GM23248 (cell line): ENCODE data around the gene CPNE2. TPM values are rescaled to one million over a fixed set of nuclear protein-coding genes. Genes with fewer than 3 reads are reported as not detected.

Source experiments
- DNase-seq: peaks from one replicate; pipeline ENCODE4 v3.0.0-alpha.2; 2015
- H2AFZ ChIP-seq: fragments of 200-600 bp; sonication (generic); 2 replicates; pipeline ENCODE4 v1.6.1; 2016; ENCODE audit warnings: antibody characterized with exemption
- H3F3A ChIP-seq: fragments of 200-600 bp; sonication (generic); 2 replicates; pipeline ENCODE4 v1.6.1; 2016; ENCODE audit warnings: mild to moderate bottlenecking, antibody characterized with exemption, mixed run types; ENCODE audit not compliant: insufficient read depth
- H3K27ac ChIP-seq: fragments of 200-600 bp; sonication (generic); 2 replicates; pipeline ENCODE4 v1.5.1; 2016; ENCODE audit warnings: mild to moderate bottlenecking
- H3K27me3 ChIP-seq: fragments of 200-600 bp; sonication (generic); replicated peaks from 2 replicates; pipeline ENCODE4 v1.6.1; 2016; ENCODE audit warnings: mild to moderate bottlenecking; ENCODE audit not compliant: insufficient read depth
- H3K36me3 ChIP-seq: fragments of 200-600 bp; sonication (generic); 2 replicates; pipeline ENCODE4 v1.6.1; 2016; ENCODE audit warnings: low read depth, mild to moderate bottlenecking
- H3K4me1 ChIP-seq: fragments of 200-600 bp; sonication (generic); 2 replicates; pipeline ENCODE4 v1.6.1; 2016; ENCODE audit warnings: mild to moderate bottlenecking; ENCODE audit not compliant: insufficient read depth
- H3K4me2 ChIP-seq: fragments of 200-600 bp; sonication (generic); one replicate; pipeline ENCODE4 v1.6.1; 2016; ENCODE audit warnings: mild to moderate bottlenecking; ENCODE audit not compliant: unreplicated experiment
- H3K4me3 ChIP-seq: fragments of 200-600 bp; sonication (generic); 2 replicates; pipeline ENCODE4 v1.5.1; 2016; ENCODE audit warnings: mild to moderate bottlenecking
- H3K79me2 ChIP-seq: fragments of 200-600 bp; sonication (generic); 2 replicates; pipeline ENCODE4 v1.6.1; 2016; ENCODE audit warnings: mild to moderate bottlenecking; ENCODE audit not compliant: insufficient read depth
- H3K9ac ChIP-seq: fragments of 200-600 bp; sonication (generic); 2 replicates; pipeline ENCODE4 v1.6.1; 2016; ENCODE audit warnings: mild to moderate bottlenecking
- H3K9me2 ChIP-seq: fragments of 200-600 bp; sonication (generic); 2 replicates; pipeline ENCODE4 v1.6.1; 2016; ENCODE audit warnings: mixed run types, mild to moderate bottlenecking, moderate library complexity; ENCODE audit not compliant: insufficient read depth
- H3K9me3 ChIP-seq: fragments of 200-600 bp; sonication (generic); one replicate; pipeline ENCODE4 v1.6.1; 2017; ENCODE audit warnings: low read depth
- H4K20me1 ChIP-seq: fragments of 200-600 bp; sonication (generic); 2 replicates; pipeline ENCODE4 v1.6.0; 2016; ENCODE audit not compliant: insufficient read depth
- EZH2 ChIP-seq: fragments of 200-600 bp; sonication (generic); IDR thresholded peaks from 2 replicates; pipeline ENCODE4 v1.6.1; 2018; ENCODE audit warnings: antibody characterized with exemption, mild to moderate bottlenecking; ENCODE audit not compliant: insufficient read depth, poor library complexity, severe bottlenecking
- EZH2phosphoT487 ChIP-seq: fragments of 200-600 bp; sonication (generic); IDR thresholded peaks from 2 replicates; pipeline ENCODE4 v1.6.1; 2018; ENCODE audit warnings: antibody characterized with exemption, moderate library complexity, mild to moderate bottlenecking, low read depth; ENCODE audit not compliant: insufficient read depth
- WGBS, 2 experiments: methylation state at CpG; one replicate each; pipeline ENCODE4 v1.1.6; 2015 to 2017; ENCODE audit warnings: low lambda C conversion rate in 2 of 2, low coverage in 1 of 2; ENCODE audit errors: missing lambda C conversion rate in 2 of 2; 5-methylcytosine and 5-hydroxymethylcytosine counted together
- in situ Hi-C: fragments of 300-500 bp; cut with MboI; formaldehyde crosslinking; loops from 2 replicates; pipeline ENCODE4 v1.15.0; 2020
- polyA plus RNA-seq: library from polyadenylated mRNA; unstranded; fragments of >200 nt; fragmentation: Nextera tagmentation; extraction: Ambion mirVana; gene quantifications from 2 replicates; pipeline ENCODE4 v1.2.1, GENCODE V29; 2016
- total RNA-seq: library from RNA; depleted of rRNA; stranded (reverse); fragments of >200 nt; shearing (Covaris generic); gene quantifications from 2 replicates; pipeline ENCODE4 v1.2.3, GENCODE V29; 2014

Gene CPNE2
- total and polyA plus RNA-seq, 2 experiments from 2014 or later = 9.0 to 13.9 TPM

DNA sequence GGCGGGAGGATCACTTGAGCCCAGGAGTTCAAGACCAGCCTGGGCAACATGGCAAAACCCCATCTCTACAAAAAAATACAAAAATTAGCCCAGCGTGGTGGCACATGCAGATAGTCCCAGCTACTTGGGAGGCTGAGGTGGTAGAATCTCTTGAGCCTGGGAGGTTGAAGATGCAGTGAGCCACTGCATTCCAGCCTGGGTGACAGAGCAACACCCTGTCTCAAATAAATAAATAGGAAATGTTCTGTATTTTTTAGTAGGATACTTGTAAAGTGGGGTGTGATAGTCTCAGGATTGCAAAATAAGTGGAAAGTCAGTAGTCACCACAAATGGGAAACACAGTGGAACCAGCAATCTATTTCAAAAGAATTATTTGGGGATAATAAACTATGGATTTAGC, 97.8 kb downstream of the CPNE2 start:
- Histone ChIP-seq H3K36me3 (no peaks in the 10 kb centered on the region), H3K9me3 (no peaks in the 10 kb centered on the region), H3K4me2 (peak overlapping the region; percentile 40), H3K27ac (peak overlapping the region; percentile 88), H4K20me1 (no peaks in the 10 kb centered on the region), H3F3A (peaks cover 66% of the 10 kb centered on the region), H3K4me1 (peaks cover 60% of the 10 kb centered on the region), H3K4me3 (no peak overlapping the region), H3K79me2 (peaks cover 88% of the 10 kb centered on the region), H2AFZ (no peak overlapping the region), H3K9ac (no peak overlapping the region), H3K27me3 (no peaks in the 10 kb centered on the region), H3K9me2 (no peaks in the 10 kb centered on the region)
- TF ChIP-seq EZH2phosphoT487 (no peak), EZH2 (no peak)
- WGBS, 2 experiments = 95 to 96% methylated on average over 2 of the region's 2 CpGs
- in situ Hi-C loops = no loop called here
- peak; percentile 38 for DNase-seq

DNA sequence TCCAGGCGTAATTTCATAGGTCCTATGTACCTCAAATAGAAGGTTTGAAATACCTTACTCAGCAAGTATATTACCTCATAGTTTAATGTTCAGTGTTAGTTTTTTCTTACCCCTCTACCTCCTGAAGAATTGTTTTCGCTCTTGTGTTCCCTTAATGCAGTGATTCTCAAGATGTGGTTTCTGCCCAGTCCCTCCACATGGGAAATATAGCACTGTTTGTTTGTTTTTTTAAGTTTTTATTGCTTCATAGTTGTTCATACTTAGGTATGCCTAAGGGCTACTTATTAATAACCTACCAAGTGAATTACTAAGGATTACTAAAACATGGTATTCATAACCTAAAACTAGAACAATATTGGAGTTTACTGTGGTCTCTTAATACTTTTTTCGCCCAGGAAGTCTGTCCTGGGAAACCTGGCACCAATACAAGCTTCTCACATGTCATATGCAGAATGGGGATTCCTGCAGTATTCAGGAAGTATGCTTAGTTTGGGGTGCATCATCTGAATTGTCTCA, 98.7 kb downstream of the CPNE2 start:
- no peak overlapping the region for H3K4me3 ChIP-seq
- peaks cover 65% of the 10 kb centered on the region for H3K4me1 ChIP-seq
- TF ChIP-seq EZH2 = no peak
- no peak for TF ChIP-seq EZH2phosphoT487
- H3K9me2 ChIP-seq = no peaks in the 10 kb centered on the region
- H3K4me2 ChIP-seq = peak overlapping the region; percentile 40
- peaks cover 67% of the 10 kb centered on the region for H3F3A ChIP-seq
- H3K79me2 ChIP-seq = peaks cover 93% of the 10 kb centered on the region
- H3K27ac ChIP-seq = peak overlapping the region; percentile 88
- no peaks in the 10 kb centered on the region for H3K9me3 ChIP-seq
- no peak overlapping the region for H2AFZ ChIP-seq
- H3K9ac ChIP-seq = no peak overlapping the region
- H4K20me1 ChIP-seq = no peaks in the 10 kb centered on the region
- H3K36me3 ChIP-seq = no peaks in the 10 kb centered on the region
- DNase-seq = peak; percentile 62
- in situ Hi-C loops = no loop called here
- 76 to 81% methylated on average over 3 of the region's 3 CpGs for WGBS, 2 experiments
- no peaks in the 10 kb centered on the region for H3K27me3 ChIP-seq

DNA sequence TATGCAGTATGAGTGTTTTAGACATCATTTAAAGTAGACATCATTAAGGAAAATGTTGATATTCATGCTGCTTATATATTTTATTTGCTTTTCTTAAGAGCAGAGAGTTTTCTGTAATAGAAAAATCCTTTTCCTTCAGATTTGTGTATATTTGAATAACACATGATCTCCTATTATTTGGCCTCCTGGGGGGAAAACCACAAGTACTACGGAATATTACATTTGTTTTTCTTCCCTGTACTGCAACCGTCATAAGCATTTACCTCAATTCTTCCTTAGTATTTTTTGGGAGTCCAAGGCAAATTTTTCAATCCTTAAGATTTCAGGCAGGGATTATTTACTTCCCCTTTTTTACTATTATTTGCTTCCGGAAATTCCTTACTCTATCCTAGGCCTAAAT, 99.8 kb downstream of the CPNE2 start:
- Histone ChIP-seq H2AFZ (no peak overlapping the region), H3K4me3 (no peak overlapping the region), H3K9me3 (no peaks in the 10 kb centered on the region), H4K20me1 (no peaks in the 10 kb centered on the region), H3K4me2 (no peak overlapping the region), H3K36me3 (no peaks in the 10 kb centered on the region), H3K9ac (no peak overlapping the region), H3K79me2 (peaks cover 93% of the 10 kb centered on the region), H3K27me3 (no peaks in the 10 kb centered on the region), H3F3A (peaks cover 65% of the 10 kb centered on the region), H3K27ac (peak overlapping the region; percentile 88), H3K4me1 (peaks cover 76% of the 10 kb centered on the region), H3K9me2 (no peaks in the 10 kb centered on the region)
- TF ChIP-seq EZH2 (no peak), EZH2phosphoT487 (no peak)
- no peak for DNase-seq
- in situ Hi-C loops = no loop called here
- WGBS, 2 experiments = 90 to 93% methylated on average over 3 of the region's 3 CpGs

DNA sequence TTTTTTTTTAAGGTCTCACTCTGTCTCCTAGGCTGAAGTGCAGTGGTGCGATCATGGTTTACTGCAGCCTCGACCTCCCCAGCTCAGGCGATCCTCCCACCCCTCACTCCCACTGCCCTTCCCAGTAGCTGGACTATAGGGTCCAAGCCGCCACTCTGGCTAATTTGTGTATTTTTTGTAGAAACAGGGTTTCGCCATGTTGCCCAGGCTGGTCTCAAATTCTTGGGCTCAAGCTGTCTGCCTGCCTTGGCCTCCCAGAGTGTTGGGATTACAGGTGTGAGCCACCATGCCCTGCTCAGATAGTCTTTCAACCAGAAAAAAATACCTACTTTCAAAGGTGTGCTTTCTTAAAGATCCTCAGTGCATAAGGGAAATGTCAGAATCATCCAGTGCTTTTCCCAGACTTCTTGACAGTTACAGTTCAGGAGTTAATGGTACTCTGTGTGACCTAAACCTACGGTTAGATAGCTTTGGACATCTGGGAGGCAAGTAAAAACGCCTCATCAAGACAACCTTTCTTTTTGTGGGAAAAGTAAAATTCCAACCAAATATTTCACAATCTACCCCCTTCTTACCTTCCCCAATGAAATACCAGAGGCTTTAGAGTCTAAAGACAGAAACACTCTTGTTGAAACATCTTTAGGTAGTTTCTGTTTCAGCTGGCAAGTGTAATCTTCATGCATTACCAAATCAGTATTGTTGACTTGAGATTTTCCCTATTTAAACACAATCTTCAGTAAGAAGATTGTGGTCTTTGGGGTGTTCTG, 100.5 kb downstream of the CPNE2 start:
- H3F3A ChIP-seq = peaks cover 57% of the 10 kb centered on the region
- no peaks in the 10 kb centered on the region for H3K9me2 ChIP-seq
- DNase-seq = peak; percentile 43
- peak overlapping the region; percentile 87 for H3K4me2 ChIP-seq
- peaks cover 78% of the 10 kb centered on the region for H3K4me1 ChIP-seq
- peak overlapping the region; percentile 88 for H3K27ac ChIP-seq
- no peaks in the 10 kb centered on the region for H3K27me3 ChIP-seq
- no peaks in the 10 kb centered on the region for H3K9me3 ChIP-seq
- H3K4me3 ChIP-seq = peak overlapping the region; percentile 62
- peak overlapping the region; percentile 60; the same call in 1 of the 2 replicates for H3K9ac ChIP-seq
- H3K79me2 ChIP-seq = peaks cover 93% of the 10 kb centered on the region
- WGBS, 2 experiments = 64 to 70% methylated on average over 7 of the region's 7 CpGs
- H3K36me3 ChIP-seq = no peaks in the 10 kb centered on the region
- no peak overlapping the region for H2AFZ ChIP-seq
- TF ChIP-seq EZH2phosphoT487 = no peak
- no peak for TF ChIP-seq EZH2
- in situ Hi-C loops = no loop called here
- H4K20me1 ChIP-seq = no peaks in the 10 kb centered on the region
